ENCODE data around the gene LYZL6. TPM values are rescaled to one million over a fixed set of nuclear protein-coding genes. Genes with fewer than 3 reads are reported as not detected.

Gene LYZL6
- total RNA-seq, 4 donors from 2014 or later, result not detected

DNA sequence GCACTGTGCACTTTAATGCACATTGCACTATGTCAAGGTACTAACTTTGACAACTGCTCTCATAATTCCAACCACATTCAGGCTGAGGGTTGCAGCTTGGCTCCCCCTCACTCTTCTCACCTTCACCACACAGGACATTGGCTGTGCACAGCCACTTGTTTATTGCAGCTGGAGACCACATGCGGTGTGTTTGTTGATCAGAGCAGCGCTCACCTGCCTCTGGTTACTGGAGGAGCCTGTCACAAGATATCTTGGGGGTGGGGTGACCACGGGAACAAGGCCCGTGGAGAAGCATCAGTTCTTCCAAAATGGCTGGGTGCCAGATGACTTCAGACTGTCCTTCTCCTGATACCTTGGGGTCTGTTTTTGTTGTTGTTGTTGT is 52.7 kb downstream of the LYZL6 start:
- no peak for TF ChIP-seq POLR2A (IDR thresholded peaks at IDR 0.05)
- TF ChIP-seq, protein P1, sequence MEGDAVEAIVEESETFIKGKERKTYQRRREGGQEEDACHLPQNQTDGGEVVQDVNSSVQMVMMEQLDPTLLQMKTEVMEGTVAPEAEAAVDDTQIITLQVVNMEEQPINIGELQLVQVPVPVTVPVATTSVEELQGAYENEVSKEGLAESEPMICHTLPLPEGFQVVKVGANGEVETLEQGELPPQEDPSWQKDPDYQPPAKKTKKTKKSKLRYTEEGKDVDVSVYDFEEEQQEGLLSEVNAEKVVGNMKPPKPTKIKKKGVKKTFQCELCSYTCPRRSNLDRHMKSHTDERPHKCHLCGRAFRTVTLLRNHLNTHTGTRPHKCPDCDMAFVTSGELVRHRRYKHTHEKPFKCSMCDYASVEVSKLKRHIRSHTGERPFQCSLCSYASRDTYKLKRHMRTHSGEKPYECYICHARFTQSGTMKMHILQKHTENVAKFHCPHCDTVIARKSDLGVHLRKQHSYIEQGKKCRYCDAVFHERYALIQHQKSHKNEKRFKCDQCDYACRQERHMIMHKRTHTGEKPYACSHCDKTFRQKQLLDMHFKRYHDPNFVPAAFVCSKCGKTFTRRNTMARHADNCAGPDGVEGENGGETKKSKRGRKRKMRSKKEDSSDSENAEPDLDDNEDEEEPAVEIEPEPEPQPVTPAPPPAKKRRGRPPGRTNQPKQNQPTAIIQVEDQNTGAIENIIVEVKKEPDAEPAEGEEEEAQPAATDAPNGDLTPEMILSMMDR (IDR thresholded peaks at IDR 0.05 in 4 of 5, conservative IDR thresholded peaks at IDR 0.05 in 1 of 5), result no peak
- no peaks in the 10 kb centered on the region for H3K36me3 ChIP-seq
- in situ Hi-C loops (cut with MboI; ENCODE audit: low sequenced_read_pairs in 4 of 4) (no loop called here), intact Hi-C loops (cut with DNase I; ENCODE audit: low total_unique reads) (no loop called here)
- no peaks in the 10 kb centered on the region for H3K9me3 ChIP-seq
- no peaks in the 10 kb centered on the region for H3K4me1 ChIP-seq
- DNase-seq, result peak in 1 of 2 donors; percentile 35
- H3K27me3 ChIP-seq, result no peaks in the 10 kb centered on the region
- H3K4me3 ChIP-seq, result no peak overlapping the region
- ATAC-seq, result no peak
- no peak overlapping the region for H3K27ac ChIP-seq

DNA sequence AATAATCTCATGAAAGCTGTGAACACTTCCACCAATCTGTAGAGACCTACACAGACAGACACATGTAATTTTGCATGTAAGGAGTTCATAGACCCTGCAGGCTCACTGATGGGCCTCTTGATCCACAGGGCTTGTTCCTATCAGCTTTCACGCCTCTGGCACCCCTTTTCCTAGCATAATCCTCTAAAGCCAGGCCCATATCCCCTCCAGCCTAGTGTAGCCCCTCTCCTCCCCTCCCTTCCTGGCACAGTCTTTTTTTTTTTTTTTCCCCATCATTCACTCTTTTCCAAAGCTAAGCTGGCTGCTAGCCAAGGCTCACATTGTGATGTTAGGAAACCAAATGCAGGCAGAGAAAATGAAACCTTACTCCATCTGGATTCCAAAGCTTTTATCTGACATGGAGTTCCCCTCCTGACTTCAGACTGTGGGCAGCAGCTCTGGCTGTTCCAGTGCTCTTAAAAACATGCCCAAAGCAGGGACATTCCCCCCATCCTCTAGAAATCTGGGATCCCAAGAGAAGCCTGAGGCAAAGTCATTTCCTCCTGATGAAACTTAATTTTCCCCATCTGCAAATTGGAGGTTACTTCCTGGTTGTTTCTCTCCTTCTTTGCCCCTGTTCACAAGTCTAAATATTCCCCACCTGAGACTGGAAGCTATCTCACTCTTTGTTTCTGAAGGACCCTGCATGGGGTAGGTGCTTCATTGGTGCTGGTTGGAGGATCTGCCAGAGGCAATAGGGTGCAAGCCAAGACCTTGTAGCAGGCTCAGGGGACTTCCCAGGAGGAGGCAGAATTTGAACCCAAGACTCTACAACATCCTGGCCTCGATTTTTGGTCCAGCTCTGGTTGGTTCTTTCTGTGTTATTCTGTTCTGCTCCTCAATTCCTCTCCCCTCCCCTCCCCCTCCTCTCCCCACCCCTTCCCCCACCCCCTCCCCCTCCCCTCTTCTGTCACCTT is 53.4 kb downstream of the LYZL6 start:
- H3K4me1 ChIP-seq, result no peaks in the 10 kb centered on the region
- H3K27me3 ChIP-seq, result no peaks in the 10 kb centered on the region
- no peaks in the 10 kb centered on the region for H3K36me3 ChIP-seq
- intact Hi-C loops (cut with DNase I; ENCODE audit: low total_unique reads) (no loop called here), in situ Hi-C loops (cut with MboI; ENCODE audit: low sequenced_read_pairs in 4 of 4) (no loop called here)
- TF ChIP-seq, protein P1 (IDR thresholded peaks at IDR 0.05 in 4 of 5, conservative IDR thresholded peaks at IDR 0.05 in 1 of 5), result no peak
- TF ChIP-seq POLR2A (IDR thresholded peaks at IDR 0.05), result no peak
- H3K9me3 ChIP-seq, result no peaks in the 10 kb centered on the region
- no peak for ATAC-seq
- DNase-seq, result no peak
- no peak overlapping the region for H3K27ac ChIP-seq
- H3K4me3 ChIP-seq, result no peak overlapping the region

DNA sequence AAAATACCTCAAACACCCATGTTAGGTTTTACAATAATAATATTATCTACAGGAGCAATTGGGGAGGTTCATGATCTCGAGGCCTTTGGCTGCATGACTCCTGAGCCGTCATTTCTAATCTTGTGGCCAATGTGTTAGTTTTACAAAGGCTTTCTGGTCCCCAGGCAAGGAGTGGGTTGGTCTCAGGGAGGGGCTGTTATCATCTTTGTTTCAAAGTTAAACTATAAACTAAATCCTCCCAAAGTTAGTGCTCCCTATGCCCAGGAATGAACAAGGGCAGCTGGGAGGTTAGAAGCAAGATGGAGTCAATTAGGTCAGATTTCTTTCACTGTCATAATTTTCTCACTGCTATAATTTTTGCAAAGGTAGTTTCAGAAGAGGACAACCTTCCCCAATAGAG is 54.3 kb downstream of the LYZL6 start:
- DNase-seq, result no peak
- Histone ChIP-seq H3K4me1 (no peaks in the 10 kb centered on the region), H3K36me3 (no peaks in the 10 kb centered on the region), H3K4me3 (no peak overlapping the region), H3K9me3 (no peaks in the 10 kb centered on the region), H3K27me3 (no peaks in the 10 kb centered on the region), H3K27ac (no peak overlapping the region)
- intact Hi-C loops (cut with DNase I; ENCODE audit: low total_unique reads), result no loop called here
- in situ Hi-C loops (cut with MboI; ENCODE audit: low sequenced_read_pairs in 4 of 4), result no loop called here
- ATAC-seq, result no peak
- TF ChIP-seq, protein P1 (IDR thresholded peaks at IDR 0.05 in 4 of 5, conservative IDR thresholded peaks at IDR 0.05 in 1 of 5), result no peak
- no peak for TF ChIP-seq POLR2A (IDR thresholded peaks at IDR 0.05)

Other genes starting within 250 kb of the LYZL6 start
- gene RASL10B, start 212.1 kb downstream of the LYZL6 start, total RNA-seq, result 10 to 100 TPM in 2 of 4 donors, 1 to 10 TPM in 2; 4.7 to 13.8 (median 10.0) TPM
- under 1 TPM in 2 of 4 donors, not detected in 2; 0.15 to 0.75 TPM for gene GAS2L2, start 190.5 kb downstream of the LYZL6 start, total RNA-seq
- gene C17orf50, start 182.8 kb downstream of the LYZL6 start, total RNA-seq, result not detected
- gene MMP28, start 148.1 kb downstream of the LYZL6 start, total RNA-seq, result 10 to 100 TPM in 1 of 4 donors, 1 to 10 TPM in 3; 3.1 to 10.3 (median 5.9) TPM
- 10 to 100 TPM; 25.2 to 39.5 (median 31.6) TPM for gene TAF15, start 134.2 kb downstream of the LYZL6 start, total RNA-seq
- gene HEATR9, start 74.8 kb downstream of the LYZL6 start, total RNA-seq, result not detected
- 1 to 10 TPM in 3 of 4 donors, under 1 TPM in 1; 0.55 to 2.1 (median 1.8) TPM for gene CCL5, start 63.4 kb downstream of the LYZL6 start, total RNA-seq
- not detected for gene RDM1, start 12.9 kb downstream of the LYZL6 start, total RNA-seq
- gene CCL16, start 37.8 kb upstream of the LYZL6 start, total RNA-seq, result under 1 TPM in 1 of 4 donors, not detected in 3; 0.33 TPM
- 10 to 100 TPM in 2 of 4 donors, 1 to 10 TPM in 2; 4.9 to 25.9 (median 12.1) TPM for gene CCL14, start 43.0 kb upstream of the LYZL6 start, total RNA-seq
- not detected for gene CCL15, start 57.8 kb upstream of the LYZL6 start, total RNA-seq
- gene CCL23, start 74.3 kb upstream of the LYZL6 start, total RNA-seq, result not detected
- 1 to 10 TPM in 1 of 4 donors, under 1 TPM in 1, not detected in 2; 0.71 to 4.1 TPM for gene CCL18, start 120.6 kb upstream of the LYZL6 start, total RNA-seq
- gene CCL3, start 146.4 kb upstream of the LYZL6 start, total RNA-seq, result 1 to 10 TPM in 1 of 4 donors, under 1 TPM in 1, not detected in 2; 0.68 to 1.7 TPM
- gene CCL4, start 160.1 kb upstream of the LYZL6 start, total RNA-seq, result under 1 TPM in 2 of 4 donors, not detected in 2; 0.42 to 0.49 TPM
- gene TBC1D3B, start 232.9 kb upstream of the LYZL6 start, total RNA-seq, result 1 to 10 TPM in 1 of 4 donors, under 1 TPM in 1, not detected in 2; 0.98 to 4.8 TPM

Data from gastrocnemius medialis (tissue), 4 donors.